GM19467 (cell line): ENCODE results near the gene DOK7.

Source experiments
- ATAC-seq: cut with Tn5 transposase; IDR thresholded peaks from one replicate; pipeline ENCODE4 v1.9.1; 2021; ENCODE audit warnings: mild to moderate bottlenecking, moderate library complexity; ENCODE audit not compliant: unreplicated experiment

DOK7 gene

GRCh38 chr4:3462321-3462789 is 751 bp upstream of the DOK7 start:
- ATAC-seq = no peak

- no peak for ATAC-seq
These were observed 646 bp downstream of the DOK7 start for GRCh38 chr4:3463556-3464348.

GRCh38 chr4:3464349-3464905 is 1.3 kb downstream of the DOK7 start:
- no peak for ATAC-seq

- ATAC-seq = no peak
These were observed 2.0 kb downstream of the DOK7 start for GRCh38 chr4:3464911-3465697.

- no peak for ATAC-seq
These were observed 2.9 kb downstream of the DOK7 start for GRCh38 chr4:3465698-3466671.

- ATAC-seq = no peak
These were observed 3.8 kb downstream of the DOK7 start for GRCh38 chr4:3466691-3467600.

- ATAC-seq = no peak
These were observed 4.5 kb downstream of the DOK7 start for GRCh38 chr4:3467601-3468031.

GRCh38 chr4:3468154-3468553 is 5.0 kb downstream of the DOK7 start:
- no peak for ATAC-seq

GRCh38 chr4:3468804-3469203 is 5.7 kb downstream of the DOK7 start:
- no peak for ATAC-seq

GRCh38 chr4:3469386-3470243 is 6.5 kb downstream of the DOK7 start:
- no peak for ATAC-seq

- no peak for ATAC-seq
These were observed 7.4 kb downstream of the DOK7 start for GRCh38 chr4:3470244-3471097.

GRCh38 chr4:3471098-3471760 is 8.1 kb downstream of the DOK7 start:
- no peak for ATAC-seq

- no peak for ATAC-seq
These were observed 8.8 kb downstream of the DOK7 start for GRCh38 chr4:3471886-3472285.

- no peak for ATAC-seq
These were observed 9.5 kb downstream of the DOK7 start for GRCh38 chr4:3472411-3473141.

- no peak for ATAC-seq
These were observed 10.3 kb downstream of the DOK7 start for GRCh38 chr4:3473181-3473950.
